Stimulated activated CD4-positive, alpha-beta T cell treated with anti-CD3 and anti-CD28 coated beads, Interleukin-2, amount 100 ng/mL, for 4 hours (primary cell): ENCODE data around the gene NPM3.

ENCODE experiments used
- DNase-seq: peaks from one replicate; pipeline ENCODE4 v3.0.0-alpha.2; 2020; ENCODE audit warnings: low read depth

Gene NPM3

DNA sequence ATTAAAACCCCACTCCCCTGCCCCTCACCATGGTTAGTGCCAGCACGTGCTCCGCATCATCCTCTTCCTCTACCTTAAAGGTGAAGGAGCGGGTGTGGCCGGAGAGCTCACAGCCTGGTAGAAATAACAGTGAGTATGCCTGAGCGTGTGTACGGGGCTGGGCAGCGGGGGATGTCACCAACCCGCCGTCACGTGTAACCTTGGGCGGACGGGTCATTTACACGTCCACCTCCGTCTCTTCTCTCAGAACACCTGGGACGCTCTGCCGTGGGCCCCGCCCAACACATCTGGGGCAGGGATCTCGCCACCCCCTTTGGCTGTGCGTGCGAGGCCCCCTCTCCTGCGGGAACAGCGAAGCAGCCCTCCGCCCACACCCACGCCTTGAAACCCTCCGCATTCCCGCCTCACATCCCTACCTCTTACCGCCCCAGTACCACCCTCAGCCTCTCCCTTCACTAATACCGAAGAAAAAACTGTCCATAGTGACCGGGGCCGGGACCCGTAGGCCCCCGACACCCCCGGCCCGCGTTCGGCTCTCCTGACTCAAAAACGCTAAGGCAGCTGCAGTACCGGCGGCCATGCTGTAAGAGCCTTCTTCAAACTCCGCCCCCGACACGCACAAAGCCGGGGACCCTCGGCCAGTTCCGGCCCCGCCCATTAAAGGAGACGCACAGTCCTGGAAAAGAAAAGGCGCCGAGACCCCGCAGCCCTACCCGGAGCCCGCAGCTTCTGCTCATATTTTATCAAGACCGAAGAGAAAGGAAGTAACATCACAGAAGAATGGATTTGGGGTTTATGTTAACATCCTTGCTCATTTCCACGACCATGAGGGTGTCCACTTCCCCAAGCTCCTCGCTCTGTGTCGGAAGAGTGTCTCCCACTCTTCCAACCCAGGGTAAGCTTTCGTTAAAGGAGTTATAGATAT, at the start of gene NPM3:
Gene NPM3 (minus strand): TSS at position 636 of the 925 bp plus-strand sequence. CDS start 56 bp downstream, at position 580.
- DNase-seq, result peak; percentile 84

GRCh38 chr10:101832325-101832771, 49.1 kb upstream of the NPM3 start:
- no peak for DNase-seq

DNA sequence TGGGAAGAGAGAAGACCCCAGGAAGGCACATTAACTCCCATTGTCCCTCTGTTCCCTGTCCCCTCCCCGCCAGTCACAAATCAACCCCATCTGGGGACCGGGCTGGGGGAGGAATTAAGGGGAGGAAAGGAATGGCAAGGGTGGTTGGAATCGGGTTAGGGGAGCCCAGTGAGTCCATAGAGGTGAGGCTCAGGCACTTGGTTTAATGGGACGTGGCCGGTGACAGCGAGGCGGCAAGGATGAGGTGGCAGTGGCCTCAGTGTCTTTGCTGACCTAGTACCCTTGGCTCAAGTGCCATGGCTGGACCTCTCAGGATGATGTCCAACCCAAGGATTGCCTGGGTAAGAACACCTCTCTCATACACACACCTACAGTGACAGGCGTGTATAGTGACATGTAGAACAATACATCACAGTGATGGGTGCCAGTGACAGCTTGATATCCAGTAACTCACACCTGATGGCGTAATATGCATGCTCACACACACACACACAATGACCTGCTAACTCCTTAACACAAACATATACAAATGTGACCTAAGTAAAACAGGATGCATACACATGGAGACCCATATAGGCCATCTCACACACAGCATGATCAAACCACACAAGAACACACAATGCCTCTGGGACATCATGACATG, 48.0 kb upstream of the NPM3 start:
- no peak for DNase-seq

GRCh38 chr10:101830322-101831168, 47.3 kb upstream of the NPM3 start:
- DNase-seq, result peak; percentile 94

GRCh38 chr10:101829561-101830315, 46.5 kb upstream of the NPM3 start:
- DNase-seq, result peak; percentile 64

DNA sequence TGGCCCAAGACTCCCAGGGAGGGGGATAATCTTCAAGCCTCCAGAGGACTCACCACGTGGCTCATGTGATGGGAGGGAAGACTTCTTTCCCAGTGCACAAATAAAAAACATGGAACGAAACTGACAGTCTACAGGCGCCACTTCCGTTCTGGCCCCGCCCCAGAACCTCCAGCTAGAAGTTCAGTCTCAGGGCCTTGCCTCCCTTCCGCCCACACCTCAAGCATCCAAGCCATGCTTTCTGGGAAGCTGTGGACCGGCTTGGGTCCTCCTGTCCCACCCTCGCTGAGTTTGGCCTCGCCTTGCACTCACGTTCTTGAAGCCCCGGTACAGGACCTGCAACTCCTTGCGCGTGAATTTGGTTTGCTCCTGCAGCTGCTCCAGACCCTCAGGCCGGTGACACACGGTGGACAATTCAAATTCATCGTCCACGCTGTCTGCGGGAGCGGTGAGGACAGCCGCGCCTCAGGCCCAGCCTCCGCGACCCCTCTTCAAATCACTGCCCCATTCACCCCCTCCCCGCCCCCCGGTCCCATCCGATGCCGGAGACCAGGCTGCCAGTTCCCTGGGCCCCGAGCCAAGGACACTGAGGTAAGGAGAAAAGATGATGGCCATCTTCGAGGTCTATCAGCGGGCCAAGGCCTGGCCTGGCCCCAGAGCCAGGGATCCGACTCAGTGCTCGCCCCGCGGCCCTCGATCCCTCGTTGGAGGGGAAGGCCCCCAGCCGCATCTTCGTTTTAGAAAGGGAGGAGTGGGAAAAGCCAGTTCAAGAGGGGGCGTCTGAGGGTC, 45.7 kb upstream of the NPM3 start:
- DNase-seq, result no peak

DNA sequence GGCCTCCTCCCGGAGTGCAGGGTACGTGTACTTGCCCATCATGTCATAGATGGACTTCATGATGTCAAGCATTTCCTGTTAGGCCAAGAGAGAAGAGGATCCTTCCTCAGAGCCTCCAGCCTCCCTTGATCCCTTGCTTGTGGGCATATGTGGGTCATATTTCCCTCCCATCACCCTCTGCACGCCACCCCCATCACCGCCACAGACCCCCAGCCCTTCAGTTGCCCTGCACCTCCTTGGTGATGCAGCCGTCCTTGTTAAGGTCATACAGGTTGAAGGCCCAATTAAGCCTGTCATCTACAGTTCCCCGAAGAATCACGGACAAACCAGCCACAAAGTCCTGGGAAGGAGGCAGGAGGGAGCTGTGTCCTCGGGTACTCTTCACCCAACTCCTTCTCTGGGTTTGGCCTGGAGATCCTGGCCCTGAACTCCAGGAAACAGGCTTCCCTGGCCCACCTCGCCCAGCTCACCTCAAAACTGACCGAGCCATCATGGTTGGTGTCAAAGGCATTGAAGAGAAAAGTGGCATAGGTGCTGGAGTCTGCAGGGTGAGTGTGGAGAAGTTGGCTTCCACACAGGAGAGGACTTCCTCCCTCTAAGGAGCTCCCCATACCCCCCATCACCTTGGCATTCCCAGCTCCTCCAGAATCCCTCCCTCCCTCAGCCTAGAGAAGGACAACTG, 44.8 kb upstream of the NPM3 start:
- no peak for DNase-seq

DNA sequence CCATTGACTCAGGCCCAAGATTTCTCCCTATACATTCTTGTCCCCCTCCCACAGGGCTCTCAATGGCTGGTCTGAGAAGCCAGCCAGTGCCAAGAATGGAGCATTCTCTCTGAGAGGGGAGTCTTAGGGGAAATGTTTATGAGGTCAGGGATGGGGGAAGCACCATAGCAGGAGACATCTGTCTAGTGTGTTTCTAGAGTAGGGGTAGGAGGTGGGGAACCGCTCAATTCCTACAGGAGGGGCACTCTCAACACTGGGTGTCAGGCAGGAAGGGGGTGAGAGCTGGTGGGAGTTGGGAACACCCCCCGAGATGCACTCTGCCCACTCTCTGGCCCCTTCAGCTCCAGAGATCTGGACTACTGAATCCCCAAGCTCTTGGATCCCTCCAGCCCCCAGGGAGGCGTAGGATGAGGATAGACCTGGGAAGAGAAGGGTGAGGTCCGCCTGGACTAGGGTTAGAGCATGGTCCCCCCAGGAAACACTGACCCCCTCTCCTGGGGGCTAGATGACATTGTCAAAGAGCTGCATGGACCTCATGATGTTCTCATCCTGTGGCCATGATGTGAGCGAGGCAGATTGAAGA, 43.7 kb upstream of the NPM3 start:
- no peak for DNase-seq

- no peak for DNase-seq
Measured at GRCh38 chr10:101824736-101825135, 41.5 kb upstream of the NPM3 start.

- no peak for DNase-seq
Measured at GRCh38 chr10:101818872-101819633, 35.8 kb upstream of the NPM3 start.

DNA sequence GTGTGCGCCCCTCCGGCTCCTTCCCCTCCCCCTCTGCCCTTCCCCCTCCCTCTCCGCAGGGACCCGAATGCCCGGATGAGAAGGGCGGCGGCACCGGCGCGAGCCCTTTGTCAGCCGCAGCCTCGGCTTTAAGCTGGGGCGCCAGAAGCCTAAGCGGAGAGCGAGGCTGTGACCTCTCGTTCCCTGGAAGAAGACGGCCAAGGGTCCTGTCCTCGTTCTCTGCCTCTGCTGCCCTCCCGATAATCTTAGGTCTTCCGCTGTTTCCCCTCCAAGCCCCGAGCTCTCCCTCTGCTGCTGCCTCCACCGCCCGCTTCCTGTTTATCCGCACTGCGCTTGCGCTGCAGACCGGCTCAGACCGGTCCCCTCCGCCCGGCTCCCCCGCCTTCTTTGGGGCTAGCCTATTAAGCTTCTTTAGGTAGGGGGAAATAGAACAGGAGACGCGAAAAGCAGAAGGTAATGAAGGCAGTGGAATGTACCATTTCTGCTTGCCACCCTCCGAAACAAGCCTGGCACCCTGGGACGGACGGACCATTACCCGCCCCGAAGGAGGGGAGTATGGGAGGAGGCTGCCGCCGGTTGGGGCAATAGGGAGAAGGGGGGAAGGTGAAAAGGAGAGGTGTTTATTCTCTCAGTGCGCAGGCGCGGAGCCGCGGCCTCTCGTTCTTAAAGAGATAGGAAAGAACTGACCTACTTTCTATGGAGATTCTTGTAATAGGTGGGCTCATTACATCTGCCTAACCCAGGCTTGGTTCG, 35.0 kb upstream of the NPM3 start, which contains the start of gene OGA:
Gene OGA (minus strand): TSS at position 326 of the 753 bp plus-strand sequence. CDS start 422 bp downstream, outside the sequence.
- DNase-seq, result peak; percentile 97

DNA sequence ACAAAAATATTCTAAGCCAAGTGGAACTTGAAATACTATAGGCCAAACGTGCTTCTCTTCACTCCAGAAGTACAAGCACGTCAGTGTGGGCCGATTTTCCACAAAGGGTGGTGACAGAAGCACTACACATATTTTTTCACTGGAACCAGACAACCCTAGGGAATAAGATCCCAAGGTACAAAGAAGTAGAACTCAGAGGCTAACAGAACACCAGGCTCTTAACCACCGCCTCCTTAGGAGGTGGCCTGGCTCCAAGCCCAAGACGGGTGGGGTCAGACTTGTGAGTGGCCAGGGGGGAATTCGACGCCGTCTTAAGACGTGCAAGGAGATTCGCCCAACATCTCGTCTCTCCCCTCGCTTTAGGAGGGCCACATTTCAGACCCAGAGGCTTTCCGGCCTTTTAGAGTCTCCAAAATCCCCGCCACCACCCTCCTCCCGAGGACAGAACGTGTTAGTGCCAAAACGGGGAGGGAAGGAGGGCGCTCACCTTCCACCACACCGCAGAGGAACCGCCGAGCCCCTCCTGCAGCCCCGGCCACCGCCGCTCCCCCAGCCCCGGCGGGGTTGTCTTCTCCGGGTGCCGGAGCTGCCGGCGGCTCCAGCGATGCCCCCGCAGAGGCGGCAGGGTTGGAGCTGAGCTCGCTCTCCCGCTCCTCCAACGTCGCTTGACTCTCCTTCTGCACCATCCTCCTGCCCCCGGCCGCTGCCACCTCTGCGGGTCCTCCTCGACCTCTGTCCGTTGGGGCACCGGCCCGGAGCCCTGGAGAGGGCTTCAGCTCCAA, 34.3 kb upstream of the NPM3 start:
- DNase-seq, result no peak

GRCh38 chr10:101816913-101817336, 33.7 kb upstream of the NPM3 start:
- no peak for DNase-seq

- no peak for DNase-seq
Measured at GRCh38 chr10:101816376-101816775, 33.1 kb upstream of the NPM3 start.

- DNase-seq, result no peak
Measured at GRCh38 chr10:101814466-101815071, 31.3 kb upstream of the NPM3 start.

- DNase-seq, result no peak
Measured at GRCh38 chr10:101812606-101813005, 29.4 kb upstream of the NPM3 start.

DNA sequence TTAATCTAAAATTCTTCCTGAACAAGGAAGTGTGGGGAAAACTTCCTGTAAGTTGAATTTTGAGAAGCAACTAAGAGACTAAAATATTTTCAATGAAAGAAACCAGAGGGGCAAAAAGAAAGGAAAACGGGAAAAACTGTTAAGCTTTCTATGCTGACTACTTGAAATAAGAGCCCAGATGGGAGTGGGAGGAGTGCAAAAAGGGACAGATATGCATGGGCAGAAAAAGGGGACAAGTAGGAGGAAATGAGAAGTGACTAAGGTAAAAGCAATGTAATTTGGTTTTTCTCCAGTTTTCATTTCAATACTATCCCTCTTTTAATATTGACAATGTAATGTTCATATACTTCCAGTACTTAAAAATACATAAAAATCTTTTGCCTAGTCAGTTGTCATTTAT, 23.9 kb upstream of the NPM3 start:
- no peak for DNase-seq
